GM12878 (cell line): ENCODE results near the gene MTRR. TPM values are rescaled to one million over a fixed set of nuclear protein-coding genes. Genes with fewer than 3 reads are reported as not detected.

Source experiments
- ATAC-seq: fragments of 200-7000 bp; cut with Tn5 transposase; 3 replicates; pipeline ENCODE4 v1.9.1; 2020; ENCODE audit warnings: mild to moderate bottlenecking, moderate library complexity
- BruUV-seq: library from RNA; stranded (reverse); fragments of 400-500 nt; replicated peaks from 2 replicates; lab custom pipeline; 2021; lab: Mats Ljungman, UMichigan
- CTCF ChIA-PET: fragments of 300-600 bp; sonication (Branson Sonifier 250); formaldehyde crosslinking; extraction: SDS; loops from one replicate; lab custom pipeline; 2021; ENCODE audit warnings: inconsistent platforms; lab: Yijun Ruan, JAX
- POLR2A ChIA-PET: fragments of 350-600 bp; formaldehyde crosslinking; extraction: SDS; loops from one replicate; lab custom pipeline; 2021; ENCODE audit warnings: inconsistent platforms; lab: Charles Lee
- RAD21 ChIA-PET: fragments of 300-600 bp; sonication (Branson Sonifier 250); formaldehyde crosslinking; loops from one replicate; lab custom pipeline; 2023; ENCODE audit warnings: antibody characterized with exemption; ENCODE audit not compliant: unreplicated experiment; lab: Charles Lee
- SMC1A ChIA-PET: fragments of 300-600 bp; sonication (Branson Sonifier 250); formaldehyde crosslinking; loops from one replicate; lab custom pipeline; 2023; ENCODE audit not compliant: unreplicated experiment, uncharacterized antibody; lab: Charles Lee
- DNase-seq: peaks from one replicate; pipeline ENCODE4 v3.0.0-alpha.2; 2011; ENCODE audit warnings: low read depth, low spot score
- FAIRE-seq: peaks from 3 replicates; lab custom pipeline; 2011; peaks lifted over from hg19 to GRCh38; lab: Jason Lieb, UNC
- H2AFZ ChIP-seq: 2 replicates; pipeline ENCODE4 v1.6.0; 2011; ENCODE audit warnings: low read depth, low read length, control low read depth; ENCODE audit not compliant: control insufficient read depth
- H3K27ac ChIP-seq: 2 replicates; pipeline ENCODE4 v1.5.1; 2011; ENCODE audit warnings: control low read depth; ENCODE audit not compliant: control insufficient read depth, insufficient read depth
- H3K27me3 ChIP-seq, 2 experiments: replicated peaks in 1 of 2; 2 replicates each; pipeline versions ENCODE4 v1.6.0 to v1.6.1; 2011; ENCODE audit warnings: low read length in 1 of 2; ENCODE audit not compliant: control insufficient read depth in 2 of 2, insufficient read depth in 2 of 2
- H3K36me3 ChIP-seq, 2 experiments: 2 replicates each; pipeline ENCODE4 v1.5.1; 2011; ENCODE audit warnings: low read length in 1 of 2; ENCODE audit not compliant: control insufficient read depth in 2 of 2, insufficient read depth in 2 of 2
- H3K4me1 ChIP-seq: 2 replicates; pipeline ENCODE4 v1.6.1; 2011; ENCODE audit warnings: mild to moderate bottlenecking, low read length, moderate library complexity, mixed read lengths; ENCODE audit not compliant: control insufficient read depth, insufficient read depth
- H3K4me2 ChIP-seq: 2 replicates; pipeline ENCODE4 v1.6.0; 2011; ENCODE audit warnings: control low read depth; ENCODE audit not compliant: control insufficient read depth, insufficient read depth
- H3K4me3 ChIP-seq: fragments of 200-600 bp; sonication (generic); 2 replicates; pipeline ENCODE4 v1.5.1; 2016
- H3K79me2 ChIP-seq: 2 replicates; pipeline ENCODE4 v1.6.0; 2011; ENCODE audit warnings: low read length; ENCODE audit not compliant: control insufficient read depth, insufficient read depth
- H3K9ac ChIP-seq: 2 replicates; pipeline ENCODE4 v1.8.0; 2011; ENCODE audit warnings: low read length, control low read depth, mixed read lengths; ENCODE audit not compliant: control insufficient read depth, insufficient read depth
- H3K9me3 ChIP-seq: replicated peaks from 3 replicates; pipeline ENCODE4 v1.5.1; 2011; ENCODE audit warnings: mild to moderate bottlenecking, low read length; ENCODE audit not compliant: control insufficient read depth, insufficient read depth
- H4K20me1 ChIP-seq: 2 replicates; pipeline ENCODE4 v1.6.0; 2011; ENCODE audit not compliant: control insufficient read depth, insufficient read depth
- BCL11A ChIP-seq: IDR thresholded peaks from 2 replicates; pipeline ENCODE4 v1.6.1; 2011; ENCODE audit warnings: low read depth, low read length
- BCLAF1 ChIP-seq: fragments of 450-650 bp; IDR thresholded peaks from 2 replicates; pipeline ENCODE4 v1.6.1; 2017; ENCODE audit warnings: antibody characterized with exemption, mild to moderate bottlenecking, moderate library complexity
- BRCA1 ChIP-seq: IDR thresholded peaks from 2 replicates; pipeline ENCODE4 v1.6.1; 2011; ENCODE audit warnings: low read depth, low read length, improper control_type of control experiment
- CBX5 ChIP-seq: sonication (generic); IDR thresholded peaks from 2 replicates; pipeline ENCODE4 v1.6.1; 2016; ENCODE audit warnings: low read depth, moderate library complexity, mild to moderate bottlenecking, inconsistent platforms
- EED ChIP-seq: sonication (generic); IDR thresholded peaks from 2 replicates; pipeline ENCODE4 v1.6.1; 2016; ENCODE audit warnings: antibody characterized with exemption, low read depth
- EGR1 ChIP-seq, 2 experiments: IDR thresholded peaks; 1 replicate in 1 of 2; 2 replicates in 1 of 2; pipeline ENCODE4 v1.6.1; 2011 to 2012; ENCODE audit warnings: low read depth in 2 of 2, low read length in 2 of 2, borderline replicate concordance in 1 of 2, mild to moderate bottlenecking in 1 of 2, moderate library complexity in 1 of 2
- ESRRA ChIP-seq: IDR thresholded peaks from 2 replicates; pipeline ENCODE4 v1.6.1; 2012; ENCODE audit warnings: mild to moderate bottlenecking, low read length, improper control_type of control experiment
- HDAC6 ChIP-seq: fragments of 200-600 bp; sonication (generic); IDR thresholded peaks from one replicate; pipeline ENCODE4 v1.8.0; 2017; ENCODE audit warnings: antibody characterized with exemption; ENCODE audit not compliant: unreplicated experiment
- IKZF1 ChIP-seq: fragments of 450-650 bp; conservative IDR thresholded peaks from 2 replicates; pipeline ENCODE4 v1.6.1; 2017; ENCODE audit warnings: antibody characterized with exemption, mild to moderate bottlenecking
- JUND ChIP-seq: IDR thresholded peaks from 2 replicates; pipeline ENCODE4 v1.6.1; 2012; ENCODE audit warnings: low read depth, mild to moderate bottlenecking, low read length, improper control_type of control experiment, moderate library complexity
- POLR2A ChIP-seq: IDR thresholded peaks from 2 replicates; pipeline ENCODE4 v1.6.1; 2011; ENCODE audit warnings: low read depth, mild to moderate bottlenecking, low read length
- RBBP5 ChIP-seq: fragments of 200-600 bp; sonication (generic); conservative IDR thresholded peaks from 2 replicates; pipeline ENCODE4 v1.6.1; 2016
- RFX5 ChIP-seq: IDR thresholded peaks from 2 replicates; pipeline ENCODE4 v1.6.1; 2011; ENCODE audit warnings: low read depth, low read length, improper control_type of control experiment
- SMAD1 ChIP-seq: fragments of 450-650 bp; IDR thresholded peaks from 2 replicates; pipeline ENCODE4 v1.6.1; 2018; ENCODE audit warnings: mild to moderate bottlenecking, low read depth; ENCODE audit not compliant: partially characterized antibody
- TAF1 ChIP-seq: IDR thresholded peaks from 2 replicates; pipeline ENCODE4 v1.6.1; 2011; ENCODE audit warnings: mild to moderate bottlenecking, low read depth, low read length, borderline replicate concordance
- TARDBP ChIP-seq: IDR thresholded peaks from 2 replicates; pipeline ENCODE4 v1.6.1; 2016; ENCODE audit warnings: borderline replicate concordance
- ZBED1 ChIP-seq: IDR thresholded peaks from 2 replicates; pipeline ENCODE4 v1.6.1; 2016; ENCODE audit warnings: borderline replicate concordance
- WGBS: methylation state at CpG from one replicate; pipeline ENCODE4 v1.1.6; 2016; ENCODE audit warnings: low lambda C conversion rate; ENCODE audit not compliant: insufficient replicate concordance, insufficient coverage; ENCODE audit errors: missing lambda C conversion rate; 5-methylcytosine and 5-hydroxymethylcytosine counted together
- in situ Hi-C: fragments of 300-500 bp; cut with MboI; formaldehyde crosslinking; loops from 9 replicates; pipeline ENCODE4 v1.14.3; 2018; ENCODE audit warnings: mixed read lengths
- intact Hi-C: fragments of 100-400 bp; cut with micrococcal nuclease; formaldehyde crosslinking; loops from one replicate; pipeline ENCODE4 v1.14.2; 2022; ENCODE audit not compliant: unreplicated experiment
- polyA plus RNA-seq, 11 experiments: library from polyadenylated mRNA; depleted of rRNA in 4 of 11; unstranded in 6 of 11; stranded (reverse) in 5 of 11; fragments of >200 nt; fragmentation: Nextera tagmentation in 4 of 11; fragmentation: Illumina TruSeq in 1 of 11; extraction: Ambion mirVana in 4 of 11; extraction: Trizol in 1 of 11; gene quantifications; 1 replicate in 1 of 11; 2 replicates in 10 of 11; pipeline versions ENCODE4 v1.2.1 to v1.2.3, GENCODE V29; 2011 to 2016; ENCODE audit warnings: inconsistent platforms in 2 of 11, missing spikeins in 2 of 11, low read depth in 1 of 11
- total RNA-seq, 4 experiments: library from RNA; depleted of rRNA in 3 of 4; stranded (reverse); fragments of >200 nt in 3 of 4; fragmentation: Illumina TruSeq in 1 of 4; extraction: Trizol in 1 of 4; gene quantifications; 2 replicates each; pipeline versions ENCODE4 v1.2.1 to v1.2.3, GENCODE V29; 2013 to 2021
- TF ChIP-seq, protein P1 (sequence below): IDR thresholded peaks from 2 replicates; pipeline ENCODE4 v1.6.1; 2012; ENCODE audit warnings: low read depth, low read length, improper control_type of control experiment

MTRR gene
- total and polyA plus RNA-seq, 10 of the 15 experiments (the other 5 are each of a cell fraction or from before 2014, with no cell fraction given): 13.8 to 76.9 (median 38.0) TPM

GRCh38 chr5:7852988-7853387 lies 16.0 kb upstream of the MTRR start:
- TF ChIP-seq ESRRA (no peak), BCL11A (no peak), EED (no peak), BRCA1 (no peak), POLR2A (no peak)
- Histone ChIP-seq H3K36me3 (no peaks in the 10 kb centered on the region; a peak in 1 of 4 replicates), H3K9ac (no peak overlapping the region), H3K4me2 (no peak overlapping the region), H4K20me1 (no peaks in the 10 kb centered on the region), H3K27me3 (peaks cover 6 to 9% of the 10 kb centered on the region in 2 experiments; a peak in 3 of 4 replicates), H3K4me3 (no peak overlapping the region), H2AFZ (no peak overlapping the region), H3K9me3 (no peaks in the 10 kb centered on the region; the same call in 2 of the 3 replicates), H3K4me1 (no peaks in the 10 kb centered on the region), H3K27ac (no peak overlapping the region), H3K79me2 (no peaks in the 10 kb centered on the region)
- FAIRE-seq (no peak), DNase-seq (no peak), ATAC-seq (no peak)
- no TSS peak for BruUV-seq
- in situ Hi-C loops (no loop called here), intact Hi-C loops (no loop called here)
- 31% methylated on average over 2 of the region's 2 CpGs for WGBS
- ChIA-PET SMC1A (interaction anchor here (0.7 kb wide), 1 partner anchor 8 kb away, joined by 3 read pairs; no protein-coding TSS in a partner anchor), CTCF (no interaction called here), RAD21 (no interaction called here), POLR2A (no interaction called here)

GRCh38 chr5:7855611-7856010 lies 13.3 kb upstream of the MTRR start:
- H3K4me1 ChIP-seq: no peaks in the 10 kb centered on the region
- intact Hi-C loops: no loop called here
- H2AFZ ChIP-seq: no peak overlapping the region
- SMC1A ChIA-PET: interaction anchor here (0.6 to 1.0 kb wide), 5 partner anchors 9 to 456 kb away, joined by 3 read pairs; no protein-coding TSS in a partner anchor
- no peaks in the 10 kb centered on the region; the same call in 2 of the 3 replicates for H3K9me3 ChIP-seq
- H3K27ac ChIP-seq: no peak overlapping the region
- H3K79me2 ChIP-seq: no peaks in the 10 kb centered on the region
- BruUV-seq: no TSS peak
- CTCF ChIA-PET: interaction anchor here (1.0 to 1.8 kb wide), 3 partner anchors 11 to 42 kb away, joined by 3 to 5 read pairs (median 5); no protein-coding TSS in a partner anchor
- no peak for FAIRE-seq
- no peak overlapping the region for H3K4me3 ChIP-seq
- no peaks in the 10 kb centered on the region for H4K20me1 ChIP-seq
- H3K27me3 ChIP-seq: peaks cover 0 to 6% of the 10 kb centered on the region in 2 experiments; a peak in 1 of 4 replicates
- no peak for DNase-seq
- 73% methylated on average over 3 of the region's 3 CpGs for WGBS
- no peak overlapping the region for H3K9ac ChIP-seq
- ATAC-seq: no peak
- peaks cover 0 to 7% of the 10 kb centered on the region in 2 experiments; a peak in 3 of 4 replicates for H3K36me3 ChIP-seq
- H3K4me2 ChIP-seq: no peak overlapping the region
- RAD21 ChIA-PET: no interaction called here
- POLR2A ChIA-PET: no interaction called here
- in situ Hi-C loops: no loop called here
- TF ChIP-seq ZBED1 (no peak), RBBP5 (no peak), SMAD1 (no peak), JUND (no peak), TAF1 (no peak), TARDBP (no peak), HDAC6 (no peak), BCLAF1 (no peak), IKZF1 (no peak), CBX5 (no peak), RFX5 (no peak), EGR1 (IDR thresholded peaks at IDR 0.05; ENCODE audit: borderline replicate concordance in 1 of 2, low read depth in 2 of 2, low read length in 2 of 2) (no peak)
- TF ChIP-seq, protein P1, sequence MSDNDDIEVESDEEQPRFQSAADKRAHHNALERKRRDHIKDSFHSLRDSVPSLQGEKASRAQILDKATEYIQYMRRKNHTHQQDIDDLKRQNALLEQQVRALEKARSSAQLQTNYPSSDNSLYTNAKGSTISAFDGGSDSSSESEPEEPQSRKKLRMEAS: no peak
